Measurements from ENCODE around the gene IL1F10.

DNA sequence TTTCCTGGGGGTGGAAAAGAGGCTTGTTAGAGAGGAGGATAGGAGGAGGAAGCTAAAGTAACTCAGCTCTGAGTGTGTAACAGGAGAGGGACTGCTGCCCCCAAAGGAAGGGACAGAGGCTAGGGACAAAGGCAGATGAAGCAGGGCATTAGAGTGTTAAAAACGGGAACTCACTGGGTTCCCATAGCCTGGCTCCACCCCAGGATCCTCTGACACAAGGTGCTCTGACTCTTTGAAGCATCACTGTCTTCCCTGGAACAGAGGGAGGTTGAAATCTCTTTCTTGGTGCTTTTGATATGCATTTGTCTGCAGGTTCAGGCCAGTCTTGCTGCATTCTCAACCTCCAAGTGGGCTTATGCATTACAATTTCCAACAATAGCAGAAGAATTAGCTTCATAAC is 39.7 kb upstream of the IL1F10 start:
- TF ChIP-seq POLR2AphosphoS5 (IDR thresholded peaks at IDR 0.05) (no peak), POLR2A (IDR thresholded peaks at IDR 0.05) (no peak)
